ENCODE results near the gene INSIG1.

INSIG1 gene

GRCh38 chr7:155286686-155287085 is 11.0 kb upstream of the INSIG1 start:
- no peak for DNase-seq

- DNase-seq, result no peak
These were observed 10.3 kb upstream of the INSIG1 start for GRCh38 chr7:155287284-155287935.

GRCh38 chr7:155288055-155288454 is 9.6 kb upstream of the INSIG1 start:
- DNase-seq, result no peak

GRCh38 chr7:155289107-155289506 is 8.6 kb upstream of the INSIG1 start:
- no peak for DNase-seq

- no peak for DNase-seq
These were observed 7.7 kb upstream of the INSIG1 start for GRCh38 chr7:155289949-155290501.

GRCh38 chr7:155291045-155291530 is 6.6 kb upstream of the INSIG1 start:
- DNase-seq, result no peak

GRCh38 chr7:155291729-155292128 is 5.9 kb upstream of the INSIG1 start:
- no peak for DNase-seq

GRCh38 chr7:155292680-155293226 is 4.9 kb upstream of the INSIG1 start:
- no peak for DNase-seq

GRCh38 chr7:155293721-155294510 is 3.8 kb upstream of the INSIG1 start:
- DNase-seq, result no peak

- DNase-seq, result no peak
These were observed 3.2 kb upstream of the INSIG1 start for GRCh38 chr7:155294511-155294778.

- no peak for DNase-seq
These were observed 2.2 kb upstream of the INSIG1 start for GRCh38 chr7:155295511-155295910.

GRCh38 chr7:155296006-155296787 is 1.5 kb upstream of the INSIG1 start:
- DNase-seq, result no peak

- peak; percentile 33 for DNase-seq
These were observed 726 bp upstream of the INSIG1 start for GRCh38 chr7:155296788-155297516.

- DNase-seq, result peak; percentile 48
These were observed 683 bp downstream of the INSIG1 start for GRCh38 chr7:155298288-155298833.

GRCh38 chr7:155298834-155299534 is 1.3 kb downstream of the INSIG1 start:
- DNase-seq, result peak; percentile 83

- no peak for DNase-seq
These were observed 2.0 kb downstream of the INSIG1 start for GRCh38 chr7:155299535-155300202.

- no peak for DNase-seq
These were observed 3.2 kb downstream of the INSIG1 start for GRCh38 chr7:155300641-155301452.

GRCh38 chr7:155303039-155303593 is 5.4 kb downstream of the INSIG1 start:
- no peak for DNase-seq

GRCh38 chr7:155303897-155304296 is 6.2 kb downstream of the INSIG1 start:
- DNase-seq, result no peak
